ENCODE data around the gene TRAFD1. TPM values are rescaled to one million over a fixed set of nuclear protein-coding genes. Genes with fewer than 3 reads are reported as not detected.
"Not testable (repeated sequence)": the region's sequence is repeated elsewhere in the genome, so short reads cannot be mapped to it uniquely, and the experiment has no call there.

TRAFD1 gene
- total RNA-seq, 1 donor from 2014 or later, result 18.7 TPM

GRCh38 chr12:112151766-112152541, 26.6 kb downstream of the TRAFD1 start:
- DNase-seq (no peak), ATAC-seq (no peak)
- intact Hi-C loops (cut with micrococcal nuclease), result no loop called here

- intact Hi-C loops (cut with micrococcal nuclease), result no loop called here
- ATAC-seq (no peak), DNase-seq (no peak)
Observed at GRCh38 chr12:112153181-112153892, 28.0 kb downstream of the TRAFD1 start.

GRCh38 chr12:112153893-112154219, 28.5 kb downstream of the TRAFD1 start:
- ATAC-seq (no peak), DNase-seq (no peak)
- intact Hi-C loops (cut with micrococcal nuclease), result no loop called here

- ATAC-seq; intact Hi-C loops (cut with micrococcal nuclease); DNase-seq: not testable (repeated sequence)
Observed at GRCh38 chr12:112158461-112159145, 33.2 kb downstream of the TRAFD1 start.

- intact Hi-C loops (cut with micrococcal nuclease), result no loop called here
- DNase-seq, result no peak
- no peak for ATAC-seq
Observed at GRCh38 chr12:112159146-112159541, 33.8 kb downstream of the TRAFD1 start.

- DNase-seq, result no peak
- ATAC-seq, result no peak
- intact Hi-C loops (cut with micrococcal nuclease), result no loop called here
Observed at GRCh38 chr12:112160611-112161010, 35.3 kb downstream of the TRAFD1 start.

- intact Hi-C loops (cut with micrococcal nuclease), result no loop called here
- peak; percentile 46 for ATAC-seq
- DNase-seq, result no peak
Observed at GRCh38 chr12:112161711-112162110, 36.4 kb downstream of the TRAFD1 start.

GRCh38 chr12:112162241-112162790, 37.0 kb downstream of the TRAFD1 start:
- ATAC-seq, result no peak
- intact Hi-C loops (cut with micrococcal nuclease), result no loop called here
- DNase-seq, result no peak

- ATAC-seq (no peak), DNase-seq (no peak)
- intact Hi-C loops (cut with micrococcal nuclease), result no loop called here
Observed at GRCh38 chr12:112163056-112163455, 37.7 kb downstream of the TRAFD1 start.

- DNase-seq, result no peak
- intact Hi-C loops (cut with micrococcal nuclease), result no loop called here
- ATAC-seq, result no peak
Observed at GRCh38 chr12:112163471-112163991, 38.2 kb downstream of the TRAFD1 start.

GRCh38 chr12:112164011-112164660, 38.8 kb downstream of the TRAFD1 start:
- DNase-seq (no peak), ATAC-seq (no peak)
- intact Hi-C loops (cut with micrococcal nuclease), result no loop called here

GRCh38 chr12:112165624-112166023, 40.3 kb downstream of the TRAFD1 start:
- ATAC-seq (no peak), DNase-seq (no peak)
- intact Hi-C loops (cut with micrococcal nuclease), result no loop called here

- intact Hi-C loops (cut with micrococcal nuclease), result no loop called here
- DNase-seq (no peak), ATAC-seq (no peak)
Observed at GRCh38 chr12:112166051-112167015, 41.0 kb downstream of the TRAFD1 start.

GRCh38 chr12:112167031-112167461, 41.7 kb downstream of the TRAFD1 start:
- no peak for DNase-seq
- ATAC-seq, result no peak
- intact Hi-C loops (cut with micrococcal nuclease), result no loop called here

GRCh38 chr12:112167718-112168525, 42.6 kb downstream of the TRAFD1 start:
- intact Hi-C loops (cut with micrococcal nuclease), result no loop called here
- ATAC-seq (no peak), DNase-seq (no peak)

- DNase-seq (no peak), ATAC-seq (no peak)
- intact Hi-C loops (cut with micrococcal nuclease), result no loop called here
Observed at GRCh38 chr12:112168561-112168971, 43.2 kb downstream of the TRAFD1 start.

- ATAC-seq (no peak), DNase-seq (no peak)
- intact Hi-C loops (cut with micrococcal nuclease), result no loop called here
Observed at GRCh38 chr12:112169161-112169872, 44.0 kb downstream of the TRAFD1 start.
